Activated naive CD4-positive, alpha-beta T cell treated with anti-CD3 and anti-CD28 coated beads, Interleukin-2, amount 50 U/mL, for 24 hours (primary cell): Measurements from ENCODE around the gene RAB6A.
"Not testable (repeated sequence)": the region's sequence is repeated elsewhere in the genome, so short reads cannot be mapped to it uniquely, and the experiment has no call there.

Source experiments
- H3K27ac Mint-ChIP-seq: one replicate; pipeline ENCODE4 v1.8.0; 2021; ENCODE audit warnings: mild to moderate bottlenecking, mixed read lengths
- H3K27me3 Mint-ChIP-seq: one replicate; pipeline ENCODE4 v1.8.0; 2021; ENCODE audit warnings: mixed read lengths
- H3K36me3 Mint-ChIP-seq: one replicate; pipeline ENCODE4 v1.8.0; 2021; ENCODE audit warnings: mixed read lengths
- H3K4me1 Mint-ChIP-seq: one replicate; pipeline ENCODE4 v1.8.0; 2021; ENCODE audit warnings: mixed read lengths
- H3K4me3 Mint-ChIP-seq: one replicate; pipeline ENCODE4 v1.8.0; 2021; ENCODE audit warnings: mild to moderate bottlenecking, mixed read lengths
- H3K9me3 Mint-ChIP-seq: one replicate; pipeline ENCODE4 v1.8.0; 2021; ENCODE audit warnings: mixed read lengths

RAB6A gene

GRCh38 chr11:73783483-73784020 lies 22.7 kb upstream of the RAB6A start:
- Mint-ChIP-seq H3K4me3 (no peak overlapping the region), H3K36me3 (no peaks in the 10 kb centered on the region), H3K27ac (no peak overlapping the region), H3K27me3 (no peaks in the 10 kb centered on the region), H3K4me1 (peaks cover 14% of the 10 kb centered on the region), H3K9me3 (no peaks in the 10 kb centered on the region)

GRCh38 chr11:73781303-73781702 lies 20.4 kb upstream of the RAB6A start:
- Mint-ChIP-seq H3K36me3 (no peaks in the 10 kb centered on the region), H3K4me1 (peaks cover 8% of the 10 kb centered on the region), H3K9me3 (no peaks in the 10 kb centered on the region), H3K27ac (no peak overlapping the region), H3K4me3 (no peak overlapping the region), H3K27me3 (no peaks in the 10 kb centered on the region)

- peaks cover 8% of the 10 kb centered on the region for H3K4me1 Mint-ChIP-seq
- no peaks in the 10 kb centered on the region for H3K27me3 Mint-ChIP-seq
- peak overlapping the region; percentile 93 for H3K4me3 Mint-ChIP-seq
- H3K27ac Mint-ChIP-seq: peak overlapping the region; percentile 96
- H3K9me3 Mint-ChIP-seq: no peaks in the 10 kb centered on the region
- no peaks in the 10 kb centered on the region for H3K36me3 Mint-ChIP-seq
These were observed 18.4 kb upstream of the RAB6A start for GRCh38 chr11:73779084-73779902.

- not testable (repeated sequence) for H3K9me3 Mint-ChIP-seq, H3K36me3 Mint-ChIP-seq, H3K27me3 Mint-ChIP-seq, H3K27ac Mint-ChIP-seq, H3K4me1 Mint-ChIP-seq, H3K4me3 Mint-ChIP-seq
These were observed 9.9 kb upstream of the RAB6A start for GRCh38 chr11:73770811-73771210.

- H3K27ac Mint-ChIP-seq: no peak overlapping the region
- no peak overlapping the region for H3K4me3 Mint-ChIP-seq
- H3K9me3 Mint-ChIP-seq: no peaks in the 10 kb centered on the region
- no peaks in the 10 kb centered on the region for H3K4me1 Mint-ChIP-seq
- no peaks in the 10 kb centered on the region for H3K36me3 Mint-ChIP-seq
- peaks cover 1% of the 10 kb centered on the region for H3K27me3 Mint-ChIP-seq
These were observed 5.9 kb upstream of the RAB6A start for GRCh38 chr11:73766763-73767162.

- Mint-ChIP-seq H3K4me1 (peaks cover 26% of the 10 kb centered on the region), H3K4me3 (no peak overlapping the region), H3K36me3 (no peaks in the 10 kb centered on the region), H3K27ac (no peak overlapping the region), H3K27me3 (peaks cover 1% of the 10 kb centered on the region), H3K9me3 (no peaks in the 10 kb centered on the region)
These were observed 1.9 kb upstream of the RAB6A start for GRCh38 chr11:73762732-73763131.

GRCh38 chr11:73761403-73761945 lies 600 bp upstream of the RAB6A start:
- Mint-ChIP-seq H3K27me3 (no peaks in the 10 kb centered on the region), H3K36me3 (peaks cover 4% of the 10 kb centered on the region), H3K27ac (peak overlapping the region; percentile 95), H3K4me3 (peak overlapping the region; percentile 96), H3K9me3 (no peaks in the 10 kb centered on the region), H3K4me1 (peaks cover 30% of the 10 kb centered on the region)

GRCh38 chr11:73760135-73760678 lies 667 bp downstream of the RAB6A start:
- peaks cover 4% of the 10 kb centered on the region for H3K36me3 Mint-ChIP-seq
- H3K9me3 Mint-ChIP-seq: no peaks in the 10 kb centered on the region
- H3K4me3 Mint-ChIP-seq: peak overlapping the region; percentile 96
- H3K27ac Mint-ChIP-seq: peak overlapping the region; percentile 84
- no peaks in the 10 kb centered on the region for H3K27me3 Mint-ChIP-seq
- peaks cover 33% of the 10 kb centered on the region for H3K4me1 Mint-ChIP-seq

GRCh38 chr11:73759610-73760134 lies 1.2 kb downstream of the RAB6A start:
- no peaks in the 10 kb centered on the region for H3K27me3 Mint-ChIP-seq
- no peaks in the 10 kb centered on the region for H3K9me3 Mint-ChIP-seq
- peak overlapping the region; percentile 84 for H3K27ac Mint-ChIP-seq
- H3K4me1 Mint-ChIP-seq: peaks cover 33% of the 10 kb centered on the region
- peak overlapping the region; percentile 96 for H3K4me3 Mint-ChIP-seq
- H3K36me3 Mint-ChIP-seq: peaks cover 4% of the 10 kb centered on the region

GRCh38 chr11:73758451-73758850 lies 2.4 kb downstream of the RAB6A start:
- Mint-ChIP-seq H3K9me3 (no peaks in the 10 kb centered on the region), H3K4me1 (peaks cover 43% of the 10 kb centered on the region), H3K36me3 (peaks cover 8% of the 10 kb centered on the region), H3K27me3 (no peaks in the 10 kb centered on the region), H3K27ac (peak overlapping the region; percentile 43), H3K4me3 (peak overlapping the region; percentile 96)

- Mint-ChIP-seq H3K4me3 (no peak overlapping the region), H3K27ac (no peak overlapping the region), H3K4me1 (peaks cover 46% of the 10 kb centered on the region), H3K9me3 (no peaks in the 10 kb centered on the region), H3K27me3 (no peaks in the 10 kb centered on the region), H3K36me3 (peaks cover 8% of the 10 kb centered on the region)
These were observed 3.3 kb downstream of the RAB6A start for GRCh38 chr11:73757598-73757997.

- Mint-ChIP-seq H3K36me3 (peaks cover 12% of the 10 kb centered on the region), H3K27ac (no peak overlapping the region), H3K27me3 (no peaks in the 10 kb centered on the region), H3K4me3 (no peak overlapping the region), H3K9me3 (no peaks in the 10 kb centered on the region), H3K4me1 (peaks cover 59% of the 10 kb centered on the region)
These were observed 5.2 kb downstream of the RAB6A start for GRCh38 chr11:73755670-73756069.

GRCh38 chr11:73753938-73754337 lies 6.9 kb downstream of the RAB6A start:
- Mint-ChIP-seq H3K27me3 (no peaks in the 10 kb centered on the region), H3K27ac (no peak overlapping the region), H3K4me1 (peaks cover 57% of the 10 kb centered on the region), H3K9me3 (no peaks in the 10 kb centered on the region), H3K36me3 (peaks cover 12% of the 10 kb centered on the region), H3K4me3 (no peak overlapping the region)

- H3K27ac Mint-ChIP-seq: no peak overlapping the region
- no peaks in the 10 kb centered on the region for H3K9me3 Mint-ChIP-seq
- no peak overlapping the region for H3K4me3 Mint-ChIP-seq
- peaks cover 12% of the 10 kb centered on the region for H3K36me3 Mint-ChIP-seq
- peaks cover 55% of the 10 kb centered on the region for H3K4me1 Mint-ChIP-seq
- H3K27me3 Mint-ChIP-seq: no peaks in the 10 kb centered on the region
These were observed 8.0 kb downstream of the RAB6A start for GRCh38 chr11:73752903-73753302.

GRCh38 chr11:73752216-73752867 lies 8.5 kb downstream of the RAB6A start:
- Mint-ChIP-seq H3K36me3 (peaks cover 11% of the 10 kb centered on the region), H3K27me3 (no peaks in the 10 kb centered on the region), H3K27ac (no peak overlapping the region), H3K4me1 (peaks cover 55% of the 10 kb centered on the region), H3K4me3 (no peak overlapping the region), H3K9me3 (no peaks in the 10 kb centered on the region)
